Measurements from ENCODE around the gene MECP2. TPM values are rescaled to one million over a fixed set of nuclear protein-coding genes. Genes with fewer than 3 reads are reported as not detected.

Gene MECP2
- total RNA-seq, 1 experiment from 2014 or later = 52.8 TPM

DNA sequence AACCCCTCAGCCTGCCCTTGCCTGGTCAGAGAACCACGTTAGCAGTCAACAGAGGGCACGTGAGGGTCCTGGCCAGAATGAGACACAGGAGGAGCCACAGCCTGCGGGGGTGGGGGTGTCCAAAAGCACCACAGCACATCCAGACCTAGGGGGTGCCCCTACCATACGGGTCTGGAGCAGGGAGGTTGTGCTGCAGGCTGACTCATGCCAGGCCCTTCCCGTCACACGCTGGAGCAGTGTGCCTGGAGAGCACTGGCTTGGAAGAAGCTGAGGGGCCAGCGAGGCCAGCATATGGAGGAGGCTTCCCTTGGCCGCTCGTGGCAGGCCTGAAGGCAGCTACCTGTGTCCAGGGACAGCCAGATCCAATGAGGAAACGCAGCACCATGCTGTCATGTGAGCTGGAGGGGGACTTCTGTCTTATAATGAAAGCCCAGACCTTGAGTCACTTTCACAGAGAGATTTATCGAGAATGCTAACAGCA lies 76.3 kb downstream of the MECP2 start:
- TF ChIP-seq EZH2 (IDR thresholded peaks at IDR 0.05; ENCODE audit: borderline replicate concordance, low read depth, low read length, poor library complexity, severe bottlenecking) = no peak
- TF ChIP-seq, protein P1, sequence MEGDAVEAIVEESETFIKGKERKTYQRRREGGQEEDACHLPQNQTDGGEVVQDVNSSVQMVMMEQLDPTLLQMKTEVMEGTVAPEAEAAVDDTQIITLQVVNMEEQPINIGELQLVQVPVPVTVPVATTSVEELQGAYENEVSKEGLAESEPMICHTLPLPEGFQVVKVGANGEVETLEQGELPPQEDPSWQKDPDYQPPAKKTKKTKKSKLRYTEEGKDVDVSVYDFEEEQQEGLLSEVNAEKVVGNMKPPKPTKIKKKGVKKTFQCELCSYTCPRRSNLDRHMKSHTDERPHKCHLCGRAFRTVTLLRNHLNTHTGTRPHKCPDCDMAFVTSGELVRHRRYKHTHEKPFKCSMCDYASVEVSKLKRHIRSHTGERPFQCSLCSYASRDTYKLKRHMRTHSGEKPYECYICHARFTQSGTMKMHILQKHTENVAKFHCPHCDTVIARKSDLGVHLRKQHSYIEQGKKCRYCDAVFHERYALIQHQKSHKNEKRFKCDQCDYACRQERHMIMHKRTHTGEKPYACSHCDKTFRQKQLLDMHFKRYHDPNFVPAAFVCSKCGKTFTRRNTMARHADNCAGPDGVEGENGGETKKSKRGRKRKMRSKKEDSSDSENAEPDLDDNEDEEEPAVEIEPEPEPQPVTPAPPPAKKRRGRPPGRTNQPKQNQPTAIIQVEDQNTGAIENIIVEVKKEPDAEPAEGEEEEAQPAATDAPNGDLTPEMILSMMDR (conservative IDR thresholded peaks at IDR 0.05; ENCODE audit: low read depth, low read length) = no peak
- Histone ChIP-seq H3K9me3 (ENCODE audit: low read depth, low read length, poor library complexity, severe bottlenecking) (no peaks in the 10 kb centered on the region), H3K4me3 (ENCODE audit: low read depth, low read length, poor library complexity, severe bottlenecking) (no peak overlapping the region), H3K27ac (ENCODE audit: low read depth, low read length, poor library complexity, severe bottlenecking) (peak overlapping the region; percentile 72), H3K36me3 (ENCODE audit: insufficient read depth, low read length, poor library complexity, severe bottlenecking) (peaks cover 18% of the 10 kb centered on the region), H3K27me3 (replicated peaks; ENCODE audit: insufficient read depth, low read depth, low read length, poor library complexity) (peaks cover 21% of the 10 kb centered on the region), H3K4me1 (ENCODE audit: insufficient read depth, low read length, poor library complexity, severe bottlenecking) (no peaks in the 10 kb centered on the region)
- intact Hi-C loops (cut with micrococcal nuclease; ENCODE audit: unreplicated experiment) = no loop called here
- no TSS peak for BruUV-seq (replicated peaks)
- POLR2A ChIA-PET (ENCODE audit: low non-redundant PET) = no interaction called here
- DNase-seq (ENCODE audit: low spot score) = no peak
- CTCF ChIA-PET = no interaction called here

DNA sequence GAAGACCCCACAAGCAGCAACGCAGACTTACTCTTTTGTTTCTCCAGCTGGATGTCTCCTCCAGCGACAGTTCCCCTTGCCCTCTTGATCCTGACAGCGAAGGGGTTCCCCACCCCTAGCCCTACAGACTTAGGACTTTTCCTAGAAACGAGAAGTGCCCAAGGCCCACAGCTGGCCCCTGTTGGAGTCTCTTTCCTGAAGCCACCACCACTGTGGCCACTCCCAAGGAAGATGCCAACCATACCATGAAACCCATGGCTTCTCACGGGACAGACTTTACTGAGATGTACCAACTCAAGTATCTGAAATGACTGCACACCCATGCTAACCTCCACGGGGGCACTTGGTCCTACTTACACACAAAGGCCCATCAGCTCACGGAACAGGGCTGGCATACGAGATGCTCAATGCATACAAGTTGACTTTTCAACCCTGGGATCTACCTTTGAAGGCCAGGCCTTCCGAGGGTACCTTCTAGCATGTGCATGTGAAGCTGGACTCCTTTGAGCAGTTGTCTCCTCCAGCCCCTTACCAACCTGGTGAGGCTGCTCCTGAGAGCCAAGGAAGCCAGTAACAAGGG lies 76.9 kb downstream of the MECP2 start:
- POLR2A ChIA-PET (ENCODE audit: low non-redundant PET) = no interaction called here

DNA sequence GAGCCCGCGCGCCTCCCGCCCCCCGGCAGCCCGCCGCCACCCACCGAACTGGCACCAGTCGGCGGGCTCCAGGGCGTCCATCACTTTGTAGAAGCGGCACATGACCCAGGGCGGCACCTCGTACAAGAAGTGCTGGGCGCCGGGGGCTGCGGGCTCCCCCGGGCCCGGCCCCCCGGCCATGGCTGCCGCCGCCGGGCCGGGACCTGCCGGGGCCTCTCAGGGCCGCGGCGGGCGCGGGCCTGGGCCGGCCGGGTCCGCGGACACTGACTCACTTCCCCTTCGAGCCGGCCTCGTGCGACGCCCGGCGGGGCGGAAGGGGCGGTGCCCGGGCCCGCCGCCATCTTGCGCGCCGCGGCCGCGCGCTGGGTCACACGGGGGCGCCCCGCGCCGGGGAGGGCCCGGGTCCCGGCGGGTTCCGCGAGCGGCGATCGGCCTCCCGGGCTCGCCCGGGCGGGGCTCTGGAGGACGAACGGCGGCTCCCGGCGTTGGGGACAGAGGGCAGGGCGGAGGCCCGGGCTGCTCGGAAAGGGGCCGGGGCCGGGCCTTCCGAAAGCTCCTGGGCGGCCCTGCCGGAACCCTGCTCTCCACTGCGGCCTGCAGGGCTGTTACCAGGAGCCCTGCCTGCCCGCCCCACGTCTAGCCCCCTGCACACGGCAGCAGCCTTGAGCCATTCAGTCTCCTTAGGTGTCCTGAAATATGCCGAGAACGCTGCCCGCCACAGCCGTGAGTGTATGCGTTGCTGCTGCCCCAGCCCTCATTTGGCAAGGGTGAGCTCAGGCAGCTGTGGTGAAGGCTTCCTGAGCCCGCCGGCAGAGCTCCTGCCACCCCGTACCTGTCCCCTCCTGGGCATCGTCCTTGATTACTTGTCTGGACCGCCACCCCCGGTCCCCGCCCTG lies 77.6 kb downstream of the MECP2 start, which contains the start of gene IRAK1:
Gene IRAK1, minus strand, starts transcription at position 270 of the 896 bp plus-strand sequence. Its CDS starts 90 bp downstream, at position 180.
- H3K27me3 ChIP-seq (replicated peaks; ENCODE audit: insufficient read depth, low read depth, low read length, poor library complexity) = peaks cover 19% of the 10 kb centered on the region
- ChIA-PET CTCF (no interaction called here), POLR2A (ENCODE audit: low non-redundant PET) (no interaction called here)
- intact Hi-C loops (cut with micrococcal nuclease; ENCODE audit: unreplicated experiment) = no loop called here
- peak within 1 kb of the TSS; percentile 82 for H3K27ac ChIP-seq (ENCODE audit: low read depth, low read length, poor library complexity, severe bottlenecking)
- H3K4me1 ChIP-seq (ENCODE audit: insufficient read depth, low read length, poor library complexity, severe bottlenecking) = no peaks in the 10 kb centered on the region
- H3K36me3 ChIP-seq (ENCODE audit: insufficient read depth, low read length, poor library complexity, severe bottlenecking) = peaks cover 25% of the 10 kb centered on the region
- peak within 1 kb of the TSS; percentile 53 for H3K4me3 ChIP-seq (ENCODE audit: low read depth, low read length, poor library complexity, severe bottlenecking)
- TF ChIP-seq, protein P1 (conservative IDR thresholded peaks at IDR 0.05; ENCODE audit: low read depth, low read length) = no peak
- no peak for TF ChIP-seq EZH2 (IDR thresholded peaks at IDR 0.05; ENCODE audit: borderline replicate concordance, low read depth, low read length, poor library complexity, severe bottlenecking)
- no TSS peak for BruUV-seq (replicated peaks)
- H3K9me3 ChIP-seq (ENCODE audit: low read depth, low read length, poor library complexity, severe bottlenecking) = no peaks in the 10 kb centered on the region
- peak; percentile 47 for DNase-seq (ENCODE audit: low spot score)

More for the DNA sequence above, 76.9 kb downstream of the MECP2 start:
- DNase-seq (ENCODE audit: low spot score) = no peak
- no peak for TF ChIP-seq EZH2 (IDR thresholded peaks at IDR 0.05; ENCODE audit: borderline replicate concordance, low read depth, low read length, poor library complexity, severe bottlenecking)
- TF ChIP-seq, protein P1 (conservative IDR thresholded peaks at IDR 0.05; ENCODE audit: low read depth, low read length) = no peak
- CTCF ChIA-PET = no interaction called here
- Histone ChIP-seq H3K4me1 (ENCODE audit: insufficient read depth, low read length, poor library complexity, severe bottlenecking) (no peaks in the 10 kb centered on the region), H3K27ac (ENCODE audit: low read depth, low read length, poor library complexity, severe bottlenecking) (peak overlapping the region; percentile 72), H3K27me3 (replicated peaks; ENCODE audit: insufficient read depth, low read depth, low read length, poor library complexity) (peaks cover 21% of the 10 kb centered on the region), H3K4me3 (ENCODE audit: low read depth, low read length, poor library complexity, severe bottlenecking) (peak overlapping the region; percentile 53), H3K9me3 (ENCODE audit: low read depth, low read length, poor library complexity, severe bottlenecking) (no peaks in the 10 kb centered on the region), H3K36me3 (ENCODE audit: insufficient read depth, low read length, poor library complexity, severe bottlenecking) (peaks cover 22% of the 10 kb centered on the region)
- intact Hi-C loops (cut with micrococcal nuclease; ENCODE audit: unreplicated experiment) = no loop called here
- BruUV-seq (replicated peaks) = no TSS peak
